ENCODE data around the gene C19orf44.
"Not testable (repeated sequence)": the region's sequence is repeated elsewhere in the genome, so short reads cannot be mapped to it uniquely, and the experiment has no call there.

Gene C19orf44

DNA sequence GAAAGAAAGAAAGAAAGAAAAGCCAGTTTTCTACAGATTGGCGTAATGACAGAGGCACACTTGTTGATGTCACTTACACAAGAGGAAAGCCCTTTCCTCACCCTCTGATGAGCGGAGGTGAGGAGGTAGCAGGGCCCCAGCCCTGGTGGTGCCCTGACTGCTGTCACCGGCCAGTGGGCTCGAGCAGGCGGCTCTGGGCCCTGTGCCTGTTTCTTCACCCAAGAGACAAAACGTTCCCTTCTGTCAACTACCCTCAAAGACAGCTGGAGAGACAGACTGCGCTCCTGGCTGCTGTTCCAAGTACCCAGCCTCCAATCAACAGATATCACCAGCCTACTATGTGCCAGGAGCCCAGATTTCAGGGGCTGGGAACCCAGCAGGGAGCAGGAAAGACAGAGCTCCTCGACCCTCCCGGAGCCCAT lies 34.6 kb upstream of the C19orf44 start:
- Mint-ChIP-seq H3K36me3 (ENCODE audit: low read depth) (peaks cover 2% of the 10 kb centered on the region), H3K27ac (no peak overlapping the region), H3K4me1 (peaks cover 63% of the 10 kb centered on the region), H3K27me3 (no peaks in the 10 kb centered on the region), H3K4me3 (no peak overlapping the region), H3K9me3 (no peaks in the 10 kb centered on the region)
- no peak for DNase-seq
- ATAC-seq, result no peak

DNA sequence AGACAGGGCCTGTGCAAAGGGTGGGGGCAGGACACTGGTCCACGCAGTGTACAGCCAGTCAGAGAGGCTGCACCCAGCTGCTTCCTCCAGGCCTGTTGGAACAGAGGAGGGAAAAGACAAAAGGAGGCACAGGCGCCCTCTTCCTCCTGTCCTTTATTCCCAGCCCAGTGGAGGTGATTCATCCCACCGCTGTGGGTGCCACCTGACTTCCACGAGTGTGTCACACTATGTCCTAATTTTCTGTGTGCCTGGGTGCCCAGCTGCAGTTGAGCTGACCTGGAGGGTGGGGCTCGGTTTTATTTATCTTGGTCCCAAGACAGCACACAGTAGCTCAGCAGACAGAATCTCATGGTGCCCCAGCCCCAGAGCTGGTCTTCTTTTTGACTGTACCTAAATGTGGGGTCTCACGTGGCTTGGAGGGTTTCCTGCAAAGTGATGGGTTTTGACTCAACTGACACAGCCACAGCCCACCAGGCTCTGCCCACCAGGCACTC lies 33.4 kb upstream of the C19orf44 start:
- Mint-ChIP-seq H3K27ac (no peak overlapping the region), H3K9me3 (no peaks in the 10 kb centered on the region), H3K4me3 (no peak overlapping the region), H3K27me3 (no peaks in the 10 kb centered on the region), H3K4me1 (peaks cover 57% of the 10 kb centered on the region), H3K36me3 (ENCODE audit: low read depth) (peaks cover 2% of the 10 kb centered on the region)
- ATAC-seq (no peak), DNase-seq (no peak)

DNA sequence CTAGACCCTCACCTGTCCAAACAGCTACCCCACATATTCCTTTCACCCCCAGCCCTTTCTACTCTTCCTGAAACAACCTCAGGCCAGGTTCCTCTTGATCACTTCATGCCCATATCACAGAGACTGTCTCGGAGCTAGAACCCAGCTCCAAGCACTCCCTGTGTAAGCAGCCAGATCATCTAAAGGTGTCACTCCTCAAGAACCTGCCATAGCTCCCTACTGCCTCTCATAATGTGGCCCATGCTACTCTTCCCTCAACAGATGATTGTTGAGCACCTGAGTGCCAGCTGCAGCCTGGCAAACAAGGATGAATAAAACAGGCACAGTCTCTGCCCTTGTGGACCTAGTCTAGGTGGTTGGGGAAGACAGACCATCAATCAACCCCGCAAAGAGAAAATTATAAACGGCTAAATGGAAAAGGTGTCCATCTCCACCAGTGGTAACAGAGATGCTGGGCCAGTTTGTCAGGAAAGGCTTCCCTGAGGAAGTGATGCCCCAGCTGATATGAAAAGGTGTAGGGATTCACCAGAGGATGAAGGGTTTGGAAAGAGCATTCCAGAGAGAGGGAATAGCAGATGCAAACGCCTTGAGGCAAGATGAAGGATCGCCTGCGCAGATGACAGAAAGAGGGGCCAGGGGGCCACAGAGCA lies 32.7 kb upstream of the C19orf44 start:
- DNase-seq (no peak), ATAC-seq (no peak)
- peaks cover 2% of the 10 kb centered on the region for H3K36me3 Mint-ChIP-seq (ENCODE audit: low read depth)
- no peak overlapping the region for H3K27ac Mint-ChIP-seq
- no peak overlapping the region for H3K4me3 Mint-ChIP-seq
- H3K4me1 Mint-ChIP-seq, result peaks cover 52% of the 10 kb centered on the region
- H3K9me3 Mint-ChIP-seq, result no peaks in the 10 kb centered on the region
- no peaks in the 10 kb centered on the region for H3K27me3 Mint-ChIP-seq

DNA sequence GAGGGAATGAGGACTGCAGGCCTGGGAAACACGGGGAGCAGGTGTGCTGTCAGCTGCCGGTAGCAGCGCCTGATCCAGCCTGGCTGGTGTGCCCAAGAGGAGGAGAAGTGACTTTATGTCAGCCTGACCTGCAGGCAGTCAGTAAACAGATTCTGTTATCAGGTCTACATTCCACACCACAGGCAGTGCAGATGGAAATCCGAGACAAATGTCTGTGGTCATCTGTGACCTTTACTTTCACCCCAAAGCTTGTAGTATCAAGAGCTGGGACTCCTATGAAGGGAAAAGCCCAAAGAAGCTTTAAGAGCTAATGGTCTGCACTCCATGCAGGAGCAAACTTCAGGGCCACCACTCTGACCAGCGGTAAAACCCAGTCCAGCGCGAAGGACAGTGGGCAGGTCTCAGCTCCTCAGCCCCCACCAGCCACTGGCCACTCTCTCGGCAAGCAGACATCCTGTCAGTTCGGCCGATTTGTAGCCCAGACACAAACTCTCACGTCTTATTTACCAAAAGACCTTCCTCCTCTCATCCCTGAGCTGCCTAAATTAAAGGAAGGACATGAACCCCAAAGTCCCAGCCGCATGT lies 32.1 kb upstream of the C19orf44 start:
- H3K27ac Mint-ChIP-seq, result no peak overlapping the region
- peak; percentile 48 for ATAC-seq
- H3K27me3 Mint-ChIP-seq, result no peaks in the 10 kb centered on the region
- DNase-seq, result no peak
- no peak overlapping the region for H3K4me3 Mint-ChIP-seq
- H3K9me3 Mint-ChIP-seq, result no peaks in the 10 kb centered on the region
- peaks cover 53% of the 10 kb centered on the region for H3K4me1 Mint-ChIP-seq
- H3K36me3 Mint-ChIP-seq (ENCODE audit: low read depth), result peaks cover 2% of the 10 kb centered on the region

DNA sequence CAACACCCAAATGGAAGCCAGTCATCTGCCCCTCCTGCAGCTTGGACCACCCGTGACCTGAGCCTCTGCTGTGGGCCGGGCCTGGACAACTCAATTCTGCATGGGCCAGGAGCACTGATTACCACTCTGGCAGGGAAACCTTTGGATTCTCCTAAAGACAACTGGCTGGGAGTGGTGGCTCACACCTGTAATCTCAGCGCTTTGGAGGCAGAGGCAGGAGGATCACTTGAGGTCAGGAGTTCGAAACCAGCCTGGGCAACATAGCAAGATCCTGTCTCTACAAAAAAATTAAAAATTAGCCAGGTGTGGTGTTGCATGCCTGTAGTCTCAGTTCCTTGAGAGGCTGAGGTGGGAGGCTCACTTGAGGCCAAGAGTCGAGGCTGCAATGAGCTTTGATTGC lies 31.0 kb upstream of the C19orf44 start:
- ATAC-seq, result no peak
- Mint-ChIP-seq H3K36me3 (ENCODE audit: low read depth) (peaks cover 2% of the 10 kb centered on the region), H3K27ac (no peak overlapping the region), H3K9me3 (no peaks in the 10 kb centered on the region), H3K27me3 (no peaks in the 10 kb centered on the region), H3K4me1 (peaks cover 51% of the 10 kb centered on the region), H3K4me3 (no peak overlapping the region)
- DNase-seq, result no peak

DNA sequence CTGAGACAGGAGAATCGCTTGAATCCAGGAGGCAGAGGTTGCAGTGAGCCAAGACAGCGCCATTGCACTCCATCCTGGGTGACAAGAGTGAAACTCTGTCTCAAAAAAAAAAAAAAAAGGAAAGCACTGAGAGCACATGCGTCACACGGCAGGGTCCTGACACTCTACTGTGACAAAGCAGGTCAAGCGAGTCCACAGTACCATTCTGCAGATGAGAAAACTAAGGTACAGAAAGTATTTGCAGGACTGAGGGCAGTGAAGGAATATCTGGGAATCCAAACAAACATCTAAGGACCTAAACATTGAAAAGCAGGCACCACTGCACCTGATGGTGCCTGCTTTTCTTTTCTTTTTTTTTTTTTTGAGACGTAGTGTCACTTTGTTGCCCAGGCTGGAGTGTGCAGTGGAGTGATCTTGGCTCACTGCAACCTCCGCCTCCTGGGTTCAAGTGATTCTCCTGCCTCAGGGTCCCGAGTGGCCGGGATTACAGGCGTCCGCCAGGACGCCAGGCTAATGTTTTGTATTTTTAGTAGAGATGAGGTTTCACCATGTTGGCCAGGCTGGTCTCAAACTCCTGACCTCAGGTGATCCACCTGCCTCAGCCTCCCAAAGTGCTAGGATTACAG lies 29.3 kb upstream of the C19orf44 start:
- H3K4me3 Mint-ChIP-seq; H3K27ac Mint-ChIP-seq; H3K36me3 Mint-ChIP-seq (ENCODE audit: low read depth); DNase-seq; H3K27me3 Mint-ChIP-seq; ATAC-seq; H3K9me3 Mint-ChIP-seq: not testable (repeated sequence)
- peaks cover 57% of the 10 kb centered on the region for H3K4me1 Mint-ChIP-seq

DNA sequence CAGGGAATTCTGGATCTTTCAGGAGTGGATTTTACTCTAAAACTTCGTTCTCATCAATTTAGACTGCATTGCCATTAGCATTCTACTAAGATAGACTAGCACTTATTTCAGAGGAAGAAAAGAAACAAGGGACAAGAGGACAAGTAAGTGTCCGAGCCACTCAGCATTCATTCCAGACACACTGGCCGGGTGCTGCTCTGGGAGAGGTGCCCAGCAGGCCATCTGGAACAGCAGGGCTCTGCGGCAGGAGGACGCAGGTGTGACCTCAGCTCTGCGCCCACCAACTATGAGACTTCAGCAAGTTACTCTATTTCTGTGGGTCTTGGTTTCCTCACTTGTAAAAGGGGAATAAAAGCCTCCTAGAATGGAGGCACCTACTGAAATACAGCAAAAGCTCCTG lies 28.6 kb upstream of the C19orf44 start:
- H3K9me3 Mint-ChIP-seq, result no peaks in the 10 kb centered on the region
- H3K4me1 Mint-ChIP-seq, result peaks cover 55% of the 10 kb centered on the region
- DNase-seq (no peak), ATAC-seq (no peak)
- H3K36me3 Mint-ChIP-seq (ENCODE audit: low read depth), result peaks cover 2% of the 10 kb centered on the region
- no peak overlapping the region for H3K27ac Mint-ChIP-seq
- H3K27me3 Mint-ChIP-seq, result no peaks in the 10 kb centered on the region
- H3K4me3 Mint-ChIP-seq, result no peak overlapping the region

DNA sequence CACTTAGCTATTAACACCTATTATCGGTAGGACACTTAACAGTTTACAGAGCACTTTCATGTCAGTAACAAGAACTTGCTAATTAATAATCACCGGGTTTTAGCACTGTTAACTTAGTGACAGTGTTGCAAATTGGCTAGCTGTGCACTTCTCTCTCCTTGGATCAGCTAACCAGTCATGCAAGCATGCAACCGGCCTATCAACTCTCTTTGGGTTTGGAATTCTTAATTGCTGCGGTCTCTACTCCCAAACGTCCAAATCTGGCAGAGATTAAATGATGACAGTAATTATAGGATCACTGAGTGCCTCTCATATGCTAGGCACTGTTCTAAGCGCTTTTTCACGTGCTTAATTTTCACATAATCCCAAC lies 25.7 kb upstream of the C19orf44 start:
- no peaks in the 10 kb centered on the region for H3K27me3 Mint-ChIP-seq
- no peaks in the 10 kb centered on the region for H3K36me3 Mint-ChIP-seq (ENCODE audit: low read depth)
- no peak for DNase-seq
- no peaks in the 10 kb centered on the region for H3K9me3 Mint-ChIP-seq
- peaks cover 34% of the 10 kb centered on the region for H3K4me1 Mint-ChIP-seq
- no peak for ATAC-seq
- H3K4me3 Mint-ChIP-seq, result peak overlapping the region; percentile 90
- peak overlapping the region; percentile 74 for H3K27ac Mint-ChIP-seq

DNA sequence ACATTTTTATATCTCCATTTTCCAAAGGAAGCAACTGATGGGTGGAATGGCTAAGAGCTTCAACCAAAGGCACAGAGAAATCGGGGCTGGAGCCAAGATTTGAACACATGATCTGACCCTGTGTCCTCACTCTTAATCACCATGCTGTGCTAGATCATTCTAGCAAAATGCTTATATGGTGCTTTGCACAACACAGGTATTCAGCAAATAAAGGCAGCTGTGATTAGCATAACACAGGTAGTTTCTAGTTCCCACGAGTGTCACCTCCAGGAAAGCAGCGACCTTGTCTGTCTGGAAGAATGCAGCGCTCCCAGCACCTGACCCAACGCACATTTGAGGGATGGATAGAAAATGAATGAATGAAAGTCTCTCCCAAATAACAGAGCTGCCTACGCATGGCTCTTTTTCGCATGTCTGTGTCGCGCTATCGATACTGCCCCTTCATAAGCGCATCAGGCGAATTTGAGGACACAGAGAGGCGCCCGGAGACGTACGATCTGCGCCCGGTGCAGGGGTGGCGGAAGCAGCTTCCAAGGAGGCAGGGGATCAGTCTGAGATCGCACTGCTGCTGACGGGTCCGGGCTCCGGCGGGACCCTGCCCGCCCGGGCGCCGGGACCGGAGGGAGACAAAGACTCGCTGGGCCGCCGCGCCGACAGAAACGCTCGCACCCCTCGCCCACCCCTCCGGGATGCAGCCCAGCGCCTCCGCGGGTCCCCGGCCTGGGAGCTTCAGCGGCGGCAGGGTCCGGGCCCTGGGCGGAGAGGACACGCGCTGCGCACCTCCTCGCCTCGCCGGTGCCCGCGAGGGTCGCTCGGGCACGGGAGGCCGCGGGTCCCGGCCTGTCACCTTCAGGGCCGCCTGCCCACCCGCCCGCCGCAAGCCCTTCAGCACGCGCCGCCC lies 25.0 kb upstream of the C19orf44 start:
- ATAC-seq (peak; percentile 21), DNase-seq (peak; percentile 36)
- Mint-ChIP-seq H3K9me3 (no peaks in the 10 kb centered on the region), H3K4me1 (peaks cover 32% of the 10 kb centered on the region), H3K27ac (peak overlapping the region; percentile 74), H3K4me3 (peak overlapping the region; percentile 90), H3K36me3 (ENCODE audit: low read depth) (no peaks in the 10 kb centered on the region), H3K27me3 (no peaks in the 10 kb centered on the region)

DNA sequence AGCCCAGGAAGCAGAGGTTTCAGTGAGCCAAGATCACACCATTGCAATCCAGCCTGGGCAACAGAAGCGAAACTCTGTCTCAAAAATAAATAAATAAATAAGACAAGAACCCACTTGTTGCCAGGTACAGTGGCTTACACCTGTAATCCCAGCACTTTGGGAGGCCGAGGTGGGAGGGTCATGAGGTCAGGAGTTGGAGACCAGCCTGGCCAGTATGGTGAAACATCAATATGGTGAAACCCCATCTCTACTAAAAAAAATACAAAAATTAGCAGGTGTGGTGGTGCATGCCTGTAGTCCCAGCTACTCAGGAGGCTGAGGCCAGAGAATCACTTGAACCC lies 23.7 kb upstream of the C19orf44 start:
- H3K4me3 Mint-ChIP-seq, result peak overlapping the region; percentile 77
- peaks cover 24% of the 10 kb centered on the region for H3K4me1 Mint-ChIP-seq
- H3K36me3 Mint-ChIP-seq (ENCODE audit: low read depth); ATAC-seq; H3K27ac Mint-ChIP-seq; DNase-seq; H3K9me3 Mint-ChIP-seq; H3K27me3 Mint-ChIP-seq: not testable (repeated sequence)

DNA sequence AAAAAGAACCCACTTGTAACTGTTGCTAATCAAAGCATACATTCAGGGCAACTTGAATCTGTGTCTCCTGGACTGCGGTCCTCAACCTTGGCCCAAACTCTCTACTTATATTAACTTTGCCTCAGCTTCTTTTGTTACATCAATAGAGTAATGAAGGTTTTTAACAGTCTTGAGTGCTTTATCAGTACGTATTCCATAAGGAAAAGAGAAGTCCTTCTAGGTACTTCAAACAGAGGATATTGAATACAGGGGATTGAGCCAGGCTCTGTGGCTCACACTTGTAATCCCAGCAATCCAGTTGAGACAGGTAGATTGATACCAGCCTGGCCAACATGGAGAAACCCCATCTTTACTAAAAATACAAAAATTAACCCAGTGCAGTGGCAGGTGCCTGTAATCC lies 23.2 kb upstream of the C19orf44 start:
- H3K4me1 Mint-ChIP-seq, result peaks cover 23% of the 10 kb centered on the region
- no peaks in the 10 kb centered on the region for H3K9me3 Mint-ChIP-seq
- peak overlapping the region; percentile 38 for H3K4me3 Mint-ChIP-seq
- no peak for ATAC-seq
- H3K36me3 Mint-ChIP-seq (ENCODE audit: low read depth), result no peaks in the 10 kb centered on the region
- no peak overlapping the region for H3K27ac Mint-ChIP-seq
- no peak for DNase-seq
- no peaks in the 10 kb centered on the region for H3K27me3 Mint-ChIP-seq

DNA sequence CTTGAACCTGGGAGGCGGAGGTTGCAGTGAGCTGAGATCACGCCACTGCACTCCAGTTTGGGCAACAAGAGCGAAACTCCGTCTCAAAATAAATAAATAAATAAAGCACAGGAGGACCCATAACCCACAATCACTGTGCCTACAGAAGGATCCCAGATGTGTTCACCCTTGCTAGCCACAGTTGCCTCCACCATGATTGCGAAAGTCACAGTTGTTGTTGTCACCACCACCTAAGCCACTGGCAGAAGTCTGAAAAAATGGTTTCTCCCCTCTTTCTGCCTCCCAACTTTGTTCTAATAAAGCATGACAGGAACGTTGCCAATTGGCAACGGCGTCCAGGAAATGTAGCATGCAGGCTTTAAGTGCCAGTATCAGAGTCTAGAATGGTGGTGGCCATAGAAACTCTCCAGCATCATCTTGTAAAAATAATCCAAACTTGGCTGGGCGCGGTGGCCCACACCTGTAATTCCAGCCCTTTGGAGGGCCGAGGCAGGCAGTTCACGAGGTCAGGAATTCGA lies 22.3 kb upstream of the C19orf44 start:
- H3K9me3 Mint-ChIP-seq, result no peaks in the 10 kb centered on the region
- DNase-seq (no peak), ATAC-seq (no peak)
- H3K27ac Mint-ChIP-seq, result no peak overlapping the region
- no peaks in the 10 kb centered on the region for H3K27me3 Mint-ChIP-seq
- H3K4me3 Mint-ChIP-seq, result no peak overlapping the region
- H3K36me3 Mint-ChIP-seq (ENCODE audit: low read depth), result no peaks in the 10 kb centered on the region
- H3K4me1 Mint-ChIP-seq, result peaks cover 18% of the 10 kb centered on the region

DNA sequence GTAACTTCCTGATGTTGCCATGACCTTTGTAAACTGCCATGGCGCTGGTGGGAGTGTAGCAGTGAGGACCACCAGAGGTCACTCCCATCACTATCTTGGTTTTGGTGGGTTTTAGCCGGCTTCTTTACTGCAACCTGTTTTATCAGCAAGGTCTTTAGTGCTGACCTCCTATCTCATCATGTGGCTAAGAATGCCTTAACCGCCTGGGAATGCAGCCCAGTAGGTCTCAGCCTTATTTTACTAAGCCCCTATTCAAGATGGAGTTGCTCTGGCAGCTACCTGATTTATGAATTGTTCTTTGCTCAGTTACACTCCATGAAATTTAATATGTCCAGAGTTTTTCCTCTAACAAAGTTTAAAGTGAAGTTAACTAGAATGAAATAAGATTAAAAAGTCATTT lies 19.8 kb upstream of the C19orf44 start:
- no peak for DNase-seq
- Mint-ChIP-seq H3K9me3 (no peaks in the 10 kb centered on the region), H3K4me3 (no peak overlapping the region), H3K4me1 (no peaks in the 10 kb centered on the region), H3K27me3 (no peaks in the 10 kb centered on the region), H3K27ac (no peak overlapping the region), H3K36me3 (ENCODE audit: low read depth) (no peaks in the 10 kb centered on the region)
- ATAC-seq, result no peak

DNA sequence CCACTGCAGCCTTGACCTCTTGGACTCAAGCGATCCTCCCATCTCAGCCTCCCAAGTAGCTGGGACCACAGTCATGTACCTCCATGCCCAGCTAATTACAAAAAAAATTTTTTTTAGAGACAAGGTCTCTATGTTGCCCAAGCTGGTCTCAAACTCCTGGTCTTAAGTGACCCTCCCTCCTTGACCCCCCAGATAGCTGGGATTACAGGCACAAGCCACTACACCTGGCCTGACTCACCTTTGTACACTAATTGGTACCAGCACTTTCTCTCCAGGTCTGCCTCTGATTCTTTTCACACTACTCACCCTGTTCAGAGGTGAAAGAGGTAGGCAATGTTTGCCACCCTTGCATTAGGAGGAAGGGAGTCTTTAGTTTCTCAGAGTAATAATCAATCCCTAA lies 18.9 kb upstream of the C19orf44 start:
- Mint-ChIP-seq H3K27me3 (no peaks in the 10 kb centered on the region), H3K4me1 (no peaks in the 10 kb centered on the region), H3K4me3 (no peak overlapping the region), H3K9me3 (no peaks in the 10 kb centered on the region), H3K36me3 (ENCODE audit: low read depth) (no peaks in the 10 kb centered on the region), H3K27ac (no peak overlapping the region)
- ATAC-seq, result no peak
- no peak for DNase-seq
